ENCODE results near the gene CD151. TPM values are rescaled to one million over a fixed set of nuclear protein-coding genes. Genes with fewer than 3 reads are reported as not detected.
A peak's percentile ranks its signal among the peaks of the same experiment; 100 is the strongest.

CD151 gene
- total RNA-seq, 1 experiment from 2014 or later = 127 TPM

DNA sequence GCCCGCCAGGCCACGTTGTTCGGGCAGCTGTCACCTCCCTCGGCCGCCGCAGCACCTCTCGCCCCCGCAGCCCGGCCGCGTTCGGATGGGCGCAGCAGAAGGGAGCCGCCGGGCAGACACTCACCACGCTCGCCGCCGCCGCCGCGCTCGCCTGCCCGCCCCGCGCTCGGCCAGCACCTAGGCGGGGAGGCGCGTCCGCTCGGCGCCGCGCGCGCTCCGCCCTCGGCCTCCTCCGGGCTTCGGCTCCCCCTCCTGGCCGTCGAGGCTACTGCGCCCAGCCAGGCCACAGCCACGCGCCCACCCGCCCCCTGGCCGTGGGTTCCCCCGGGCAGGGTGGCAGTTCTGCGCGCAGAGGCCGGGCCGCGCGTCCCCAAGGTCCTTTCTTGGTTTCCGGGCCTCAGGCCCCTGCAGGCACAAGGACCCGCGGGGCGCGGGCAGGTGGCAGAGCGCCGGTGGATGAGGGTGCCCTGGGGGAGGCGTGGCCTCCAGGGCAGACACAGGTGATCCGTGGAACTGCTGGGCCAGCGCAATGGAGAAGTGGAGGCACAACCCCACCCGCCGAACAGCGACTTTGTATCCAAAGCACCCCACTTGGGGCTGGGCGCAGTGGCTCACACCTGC lies 34.5 kb upstream of the CD151 start, which contains the start of gene SLC25A22:
TSS of gene SLC25A22 (minus strand) at position 189 of the 621 bp plus-strand sequence. CDS start 3,275 bp downstream, outside the sequence.
- BruUV-seq (replicated peaks) = no TSS peak
- CTCF ChIA-PET = no interaction called here
- DNase-seq (ENCODE audit: low spot score) = peak; percentile 89
- no peaks in the 10 kb centered on the region for H3K27me3 ChIP-seq (replicated peaks; ENCODE audit: insufficient read depth, low read depth, low read length, poor library complexity)
- peak; percentile 63 for TF ChIP-seq CTCF (conservative IDR thresholded peaks at IDR 0.05; ENCODE audit: low read depth, low read length)
- TF ChIP-seq EZH2 (IDR thresholded peaks at IDR 0.05; ENCODE audit: borderline replicate concordance, low read depth, low read length, poor library complexity, severe bottlenecking) = no peak
- peak within 1 kb of the TSS; percentile 75 for H3K4me3 ChIP-seq (ENCODE audit: low read depth, low read length, poor library complexity, severe bottlenecking)
- H3K27ac ChIP-seq (ENCODE audit: low read depth, low read length, poor library complexity, severe bottlenecking) = peak within 1 kb of the TSS; percentile 89
- H3K9me3 ChIP-seq (ENCODE audit: low read depth, low read length, poor library complexity, severe bottlenecking) = no peaks in the 10 kb centered on the region
- intact Hi-C loops (cut with micrococcal nuclease; ENCODE audit: unreplicated experiment) = no loop called here
- H3K36me3 ChIP-seq (ENCODE audit: insufficient read depth, low read length, poor library complexity, severe bottlenecking) = peaks cover 16% of the 10 kb centered on the region
- POLR2A ChIA-PET (ENCODE audit: low non-redundant PET) = no interaction called here
- peaks cover 7% of the 10 kb centered on the region for H3K4me1 ChIP-seq (ENCODE audit: insufficient read depth, low read length, poor library complexity, severe bottlenecking)

DNA sequence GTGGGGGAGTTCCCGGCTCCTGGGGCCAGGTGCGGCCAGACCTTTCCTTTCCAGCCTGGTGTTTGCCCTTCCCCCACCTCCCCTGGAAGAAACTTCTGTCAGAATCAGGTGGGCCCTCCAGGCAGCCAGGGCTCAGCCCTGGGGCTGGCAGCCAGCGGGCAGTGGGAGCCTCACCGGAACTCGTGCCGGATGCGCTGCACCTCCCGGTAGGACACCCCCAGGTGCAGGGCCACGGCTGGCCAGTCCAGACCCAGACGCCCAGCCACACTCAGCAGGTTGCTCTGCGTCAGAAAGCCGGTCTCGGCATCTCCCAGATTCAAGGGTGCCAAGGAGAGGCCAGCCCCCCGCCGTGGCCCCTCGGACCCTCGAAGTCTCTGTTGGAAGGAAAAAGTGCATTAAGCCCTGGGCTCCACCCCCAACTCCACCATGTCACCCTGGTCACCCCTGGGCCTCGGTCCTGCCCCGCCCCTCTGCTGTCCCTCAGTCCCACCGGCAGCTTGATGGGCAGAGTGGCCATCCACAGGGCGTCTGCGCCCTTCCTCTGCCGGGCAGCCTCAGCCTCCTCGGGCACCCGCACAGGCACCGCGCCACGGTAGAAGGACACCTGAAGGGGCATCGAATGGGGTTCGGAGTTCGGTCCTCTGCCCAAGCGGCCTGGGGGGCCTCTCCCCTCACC lies 33.0 kb upstream of the CD151 start:
- Histone ChIP-seq H3K27ac (ENCODE audit: low read depth, low read length, poor library complexity, severe bottlenecking) (no peak overlapping the region), H3K36me3 (ENCODE audit: insufficient read depth, low read length, poor library complexity, severe bottlenecking) (peaks cover 13% of the 10 kb centered on the region), H3K27me3 (replicated peaks; ENCODE audit: insufficient read depth, low read depth, low read length, poor library complexity) (no peaks in the 10 kb centered on the region), H3K4me3 (ENCODE audit: low read depth, low read length, poor library complexity, severe bottlenecking) (no peak overlapping the region), H3K9me3 (ENCODE audit: low read depth, low read length, poor library complexity, severe bottlenecking) (no peaks in the 10 kb centered on the region), H3K4me1 (ENCODE audit: insufficient read depth, low read length, poor library complexity, severe bottlenecking) (peaks cover 7% of the 10 kb centered on the region)
- no peak for TF ChIP-seq CTCF (conservative IDR thresholded peaks at IDR 0.05; ENCODE audit: low read depth, low read length)
- no peak for TF ChIP-seq EZH2 (IDR thresholded peaks at IDR 0.05; ENCODE audit: borderline replicate concordance, low read depth, low read length, poor library complexity, severe bottlenecking)
- intact Hi-C loops (cut with micrococcal nuclease; ENCODE audit: unreplicated experiment) = no loop called here
- no peak for DNase-seq (ENCODE audit: low spot score)
- ChIA-PET CTCF (no interaction called here), POLR2A (ENCODE audit: low non-redundant PET) (no interaction called here)
- BruUV-seq (replicated peaks) = no TSS peak

DNA sequence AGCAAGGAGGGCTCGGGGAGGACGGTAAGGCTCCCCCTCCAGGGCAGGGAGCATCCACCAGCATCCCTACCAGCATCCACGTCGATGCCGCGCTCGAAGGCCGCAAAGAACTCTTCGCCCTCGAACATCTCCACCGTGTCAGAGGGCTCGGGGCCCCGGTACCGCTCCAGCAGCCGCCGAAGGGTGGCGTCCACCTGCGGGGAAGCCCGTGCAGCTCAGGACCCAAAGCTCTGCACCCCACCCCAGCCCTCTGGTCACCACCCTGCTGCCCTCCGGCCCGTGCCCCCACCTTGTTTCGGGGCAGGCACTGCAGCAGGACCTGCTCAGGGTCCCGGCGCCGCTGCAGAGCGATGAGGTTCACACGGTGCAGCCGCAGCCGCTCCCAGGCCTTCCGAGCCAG lies 32.3 kb upstream of the CD151 start:
- Histone ChIP-seq H3K4me1 (ENCODE audit: insufficient read depth, low read length, poor library complexity, severe bottlenecking) (peaks cover 5% of the 10 kb centered on the region), H3K27me3 (replicated peaks; ENCODE audit: insufficient read depth, low read depth, low read length, poor library complexity) (no peaks in the 10 kb centered on the region), H3K27ac (ENCODE audit: low read depth, low read length, poor library complexity, severe bottlenecking) (no peak overlapping the region), H3K4me3 (ENCODE audit: low read depth, low read length, poor library complexity, severe bottlenecking) (no peak overlapping the region), H3K36me3 (ENCODE audit: insufficient read depth, low read length, poor library complexity, severe bottlenecking) (peaks cover 13% of the 10 kb centered on the region), H3K9me3 (ENCODE audit: low read depth, low read length, poor library complexity, severe bottlenecking) (no peaks in the 10 kb centered on the region)
- intact Hi-C loops (cut with micrococcal nuclease; ENCODE audit: unreplicated experiment) = no loop called here
- DNase-seq (ENCODE audit: low spot score) = no peak
- no TSS peak for BruUV-seq (replicated peaks)
- POLR2A ChIA-PET (ENCODE audit: low non-redundant PET) = no interaction called here
- TF ChIP-seq CTCF (conservative IDR thresholded peaks at IDR 0.05; ENCODE audit: low read depth, low read length) (no peak), EZH2 (IDR thresholded peaks at IDR 0.05; ENCODE audit: borderline replicate concordance, low read depth, low read length, poor library complexity, severe bottlenecking) (no peak)
- CTCF ChIA-PET = no interaction called here
